Activated naive CD4-positive, alpha-beta T cell treated with anti-CD3 and anti-CD28 coated beads, Interleukin-2, amount 50 U/mL, for 16 hours (primary cell): ENCODE results near the gene SRSF12.

Experiments used
- DNase-seq: peaks from one replicate; pipeline ENCODE4 v3.0.0-alpha.2; 2020

Gene SRSF12

GRCh38 chr6:89117211-89118108 lies at the start of gene SRSF12:
SRSF12 (minus strand) TSS chr6:89118071; CDS start chr6:89117887, 184 bp downstream.
- DNase-seq = peak; percentile 45

DNA sequence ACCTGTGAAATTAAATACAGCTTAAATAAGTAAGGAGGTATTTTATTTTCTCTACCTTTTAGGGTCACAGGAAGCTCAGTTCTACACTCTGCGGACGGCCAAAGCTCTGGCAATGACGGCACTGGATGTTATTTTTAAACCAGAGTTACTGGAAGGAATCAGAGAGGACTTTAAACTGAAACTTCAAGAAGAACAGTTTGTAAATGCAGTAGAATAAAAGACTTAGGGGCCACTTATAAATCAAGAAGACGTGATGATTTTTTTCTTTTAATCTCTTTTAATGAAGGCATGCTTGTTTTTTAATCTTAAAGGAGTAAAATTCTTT lies 44.1 kb upstream of the SRSF12 start:
- no peak for DNase-seq

DNA sequence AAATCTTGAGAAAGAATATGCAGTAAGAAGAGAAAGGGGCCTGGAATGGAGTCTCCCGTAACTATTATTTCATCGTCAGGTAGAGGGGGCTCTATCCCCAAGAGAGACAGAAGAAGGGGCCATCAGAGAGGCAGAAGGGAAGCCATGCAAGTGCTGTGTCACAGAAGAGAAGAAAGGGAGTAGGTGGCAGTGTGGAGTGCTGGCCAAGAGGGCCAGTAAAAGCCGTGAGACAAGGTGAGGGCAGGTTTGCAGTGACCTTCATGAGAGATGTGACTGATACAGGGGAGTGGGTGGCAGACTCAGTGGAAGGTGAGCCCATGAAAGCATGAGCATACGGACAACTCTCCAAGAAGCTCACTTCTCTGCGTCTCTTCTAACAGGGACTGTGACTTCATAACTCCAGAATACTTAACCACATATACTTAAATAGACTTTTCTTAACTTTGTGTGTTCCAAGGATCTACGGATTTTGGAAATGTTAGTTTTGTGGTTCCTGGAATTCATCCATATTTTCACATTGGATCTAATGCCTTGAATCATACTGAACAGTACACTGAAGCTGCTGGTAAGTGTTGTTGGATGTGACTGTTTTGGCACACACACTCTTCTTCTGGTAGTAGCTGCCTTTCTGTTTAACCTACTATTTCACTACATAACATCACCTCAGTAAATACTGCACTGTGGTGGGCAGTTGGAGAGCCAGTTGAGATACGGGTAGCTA lies 43.6 kb upstream of the SRSF12 start:
- no peak for DNase-seq

- no peak for DNase-seq
These were observed 42.6 kb upstream of the SRSF12 start for GRCh38 chr6:89160331-89161092.

- no peak for DNase-seq
These were observed 36.3 kb upstream of the SRSF12 start for GRCh38 chr6:89154131-89154530.

DNA sequence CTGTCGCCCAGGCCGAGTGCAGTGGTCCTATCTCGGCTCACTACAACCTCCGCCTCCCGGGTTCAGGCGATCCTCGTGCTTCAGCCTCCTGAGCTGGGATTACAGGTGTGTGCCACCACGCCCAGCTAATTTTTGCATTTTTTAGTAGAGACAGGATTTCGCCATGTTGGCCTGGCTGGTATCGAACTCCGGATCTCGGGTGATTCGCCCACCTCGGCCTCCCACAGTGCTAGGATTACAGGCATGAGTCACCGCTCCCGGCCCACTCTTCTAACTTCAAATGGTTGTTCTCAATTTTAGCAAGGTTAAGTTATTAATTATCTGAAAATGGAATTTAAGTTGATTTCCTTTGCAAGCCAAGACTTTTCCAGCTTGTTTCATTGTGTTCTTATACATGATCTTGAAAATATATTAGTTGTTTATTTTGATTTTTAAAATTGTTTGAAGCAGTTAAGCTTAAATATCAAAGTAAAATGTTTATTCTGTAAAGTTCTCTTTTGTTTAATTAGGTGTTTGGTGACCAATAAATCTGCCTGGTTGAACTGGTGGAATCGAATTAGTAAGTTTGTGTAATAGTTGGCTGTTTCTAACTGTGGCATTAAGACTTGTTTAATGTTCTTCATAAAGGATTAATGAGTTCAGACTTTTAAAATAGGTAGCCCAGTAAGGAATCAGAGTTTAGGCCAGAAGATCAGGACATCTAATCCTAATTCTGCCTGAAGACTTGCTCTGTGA lies 30.3 kb upstream of the SRSF12 start:
- DNase-seq = peak; percentile 39

GRCh38 chr6:89146718-89147700 lies 29.1 kb upstream of the SRSF12 start:
- DNase-seq = no peak

- peak; percentile 73 for DNase-seq
These were observed 28.3 kb upstream of the SRSF12 start, which contains the start of gene PM20D2 for GRCh38 chr6:89145956-89146717. PM20D2 (plus strand) TSS chr6:89146055; CDS start chr6:89146145, 90 bp downstream.

GRCh38 chr6:89145091-89145955 lies 27.5 kb upstream of the SRSF12 start:
- peak; percentile 36 for DNase-seq

GRCh38 chr6:89144354-89144906 lies 26.6 kb upstream of the SRSF12 start:
- DNase-seq = no peak

DNA sequence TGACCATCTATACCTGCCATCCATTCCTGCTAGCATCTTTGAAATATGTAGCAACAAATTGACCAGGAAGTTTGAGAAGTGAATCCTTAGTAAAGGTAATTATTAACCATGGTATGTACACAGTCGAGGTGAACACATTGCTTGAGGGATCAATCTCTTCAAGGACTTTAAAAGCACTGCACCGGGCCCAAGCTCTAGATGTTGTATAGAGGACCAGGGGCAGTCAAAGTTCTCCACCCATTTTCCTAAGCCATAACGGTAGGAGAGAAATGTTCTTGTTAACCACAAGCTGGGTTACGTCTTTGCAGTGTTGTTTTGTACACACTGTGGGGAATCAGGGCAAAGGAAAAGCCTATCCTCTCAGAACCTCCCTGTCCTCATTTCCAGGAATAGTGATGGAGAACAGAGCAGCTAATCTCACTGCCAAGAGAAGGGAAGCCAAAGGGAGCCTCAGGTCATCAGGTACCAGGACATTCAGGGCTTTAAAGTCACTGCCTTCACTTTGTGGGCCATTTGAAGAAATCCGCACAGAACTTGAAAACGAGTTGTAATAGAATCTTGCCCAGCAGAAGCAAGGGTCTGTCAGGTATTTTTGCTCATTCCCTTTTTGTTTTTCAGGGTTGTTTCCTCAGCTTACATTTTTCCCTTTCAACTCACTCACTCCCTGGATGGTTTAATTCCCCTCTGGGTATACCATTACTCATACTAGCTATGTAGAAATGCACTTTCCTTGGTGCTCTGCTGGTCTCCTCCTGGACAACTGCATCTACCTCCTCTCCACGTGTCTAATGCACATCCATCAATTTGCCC lies 22.7 kb upstream of the SRSF12 start:
- DNase-seq = no peak

- DNase-seq = no peak
These were observed 21.9 kb upstream of the SRSF12 start for GRCh38 chr6:89139509-89140346.

- no peak for DNase-seq
These were observed 20.3 kb upstream of the SRSF12 start for GRCh38 chr6:89138173-89138572.

- DNase-seq = no peak
These were observed 16.9 kb upstream of the SRSF12 start for GRCh38 chr6:89134723-89135122.

DNA sequence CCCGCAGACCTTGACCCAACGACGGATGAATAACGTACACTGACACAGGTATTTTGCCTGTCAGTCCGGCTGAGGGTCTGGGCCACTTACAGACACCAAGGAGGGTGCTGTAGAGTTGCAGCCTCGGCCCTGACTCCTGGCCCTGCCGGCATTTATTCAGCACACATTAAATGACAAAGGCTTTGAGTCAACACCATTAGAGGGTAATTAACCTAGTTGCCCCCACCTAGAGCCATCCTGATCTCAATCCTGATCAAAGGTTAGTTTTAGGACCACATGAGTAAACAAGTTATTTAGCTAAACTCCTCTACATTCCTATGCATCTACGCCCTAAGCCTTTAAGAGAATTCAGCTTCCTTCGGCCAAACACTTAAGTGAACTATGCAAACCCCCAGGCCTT lies 16.1 kb upstream of the SRSF12 start:
- DNase-seq = no peak

DNA sequence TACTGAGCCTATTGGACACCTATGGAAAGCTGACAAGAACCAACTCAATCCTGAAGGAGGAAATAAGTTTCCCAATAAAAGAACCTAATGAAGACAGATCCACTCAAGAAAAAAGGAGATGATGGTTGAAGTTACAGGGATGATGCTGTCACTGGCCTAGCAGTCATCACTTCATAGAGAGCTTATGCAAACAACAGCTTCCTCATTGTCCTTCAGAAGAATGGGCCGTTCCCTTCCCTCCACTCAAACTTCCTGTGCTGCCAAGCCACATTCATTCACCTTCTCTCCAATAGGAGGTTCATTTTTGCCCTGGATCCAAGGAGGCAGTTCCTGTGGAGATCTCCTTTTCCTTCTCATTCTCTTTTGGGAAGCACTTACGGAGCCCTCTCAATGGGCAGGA lies 14.2 kb upstream of the SRSF12 start:
- no peak for DNase-seq

- DNase-seq = no peak
These were observed 13.7 kb upstream of the SRSF12 start for GRCh38 chr6:89131599-89131998.
